Measurements from ENCODE around the gene PODXL2.
"Not testable (repeated sequence)": the region's sequence is repeated elsewhere in the genome, so short reads cannot be mapped to it uniquely, and the experiment has no call there.

Gene PODXL2

GRCh38 chr3:127677541-127678314 lies 48.7 kb downstream of the PODXL2 start:
- no peak for FAIRE-seq

- FAIRE-seq, result no peak
Measured at GRCh38 chr3:127678315-127678599, 49.3 kb downstream of the PODXL2 start.

GRCh38 chr3:127678611-127679533 lies 49.9 kb downstream of the PODXL2 start:
- FAIRE-seq, result no peak

- FAIRE-seq, result no peak
Measured at GRCh38 chr3:127679534-127680145, 50.7 kb downstream of the PODXL2 start.

- no peak for FAIRE-seq
Measured at GRCh38 chr3:127680146-127680661, 51.2 kb downstream of the PODXL2 start.

GRCh38 chr3:127680798-127681221 lies 51.8 kb downstream of the PODXL2 start:
- no peak for FAIRE-seq

GRCh38 chr3:127682175-127682554 lies 53.2 kb downstream of the PODXL2 start:
- FAIRE-seq, result not testable (repeated sequence)

- no peak for FAIRE-seq
Measured at GRCh38 chr3:127682561-127682960, 53.6 kb downstream of the PODXL2 start.

GRCh38 chr3:127684871-127685707 lies 56.1 kb downstream of the PODXL2 start:
- FAIRE-seq, result no peak

GRCh38 chr3:127685708-127686511 lies 56.9 kb downstream of the PODXL2 start:
- FAIRE-seq, result no peak

GRCh38 chr3:127686512-127686894 lies 57.5 kb downstream of the PODXL2 start:
- FAIRE-seq, result no peak

- FAIRE-seq, result no peak
Measured at GRCh38 chr3:127687228-127687737, 58.3 kb downstream of the PODXL2 start.

- FAIRE-seq, result no peak
Measured at GRCh38 chr3:127688022-127688415, 59.0 kb downstream of the PODXL2 start.

GRCh38 chr3:127688416-127689265 lies 59.7 kb downstream of the PODXL2 start:
- no peak for FAIRE-seq

- FAIRE-seq, result no peak
Measured at GRCh38 chr3:127689266-127689860, 60.4 kb downstream of the PODXL2 start.

- no peak for FAIRE-seq
Measured at GRCh38 chr3:127690106-127690505, 61.1 kb downstream of the PODXL2 start.

- no peak for FAIRE-seq
Measured at GRCh38 chr3:127690823-127691452, 62.0 kb downstream of the PODXL2 start.

- FAIRE-seq, result no peak
Measured at GRCh38 chr3:127691489-127691888, 62.5 kb downstream of the PODXL2 start.

- no peak for FAIRE-seq
Measured at GRCh38 chr3:127691974-127692373, 63.0 kb downstream of the PODXL2 start.
